ENCODE measurements around the gene MPG. TPM values are rescaled to one million over a fixed set of nuclear protein-coding genes. Genes with fewer than 3 reads are reported as not detected.

MPG gene
- polyA plus RNA-seq, 2 of the 4 experiments (the other 2 are of a cell fraction), result 25.5 to 54.3 TPM

DNA sequence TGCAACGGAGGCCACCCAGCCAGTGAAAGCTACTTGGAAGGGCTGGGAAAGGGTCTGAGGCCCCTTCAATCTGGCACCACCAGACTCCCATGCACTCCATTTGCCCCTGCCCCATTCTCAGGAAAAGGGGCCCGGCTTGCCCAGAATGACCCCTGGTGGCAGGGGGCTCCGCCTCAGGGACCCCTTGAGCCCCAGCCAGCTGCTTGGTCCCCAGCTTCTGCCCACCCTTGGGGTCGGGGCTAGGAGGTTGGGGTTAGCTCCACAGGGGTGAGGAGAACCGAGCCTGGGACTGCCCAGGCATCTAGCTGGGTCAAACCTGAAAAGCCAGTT lies 6.8 kb upstream of the MPG start:
- no peak for ATAC-seq
- no peaks in the 10 kb centered on the region for H3K9me3 ChIP-seq
- H3K27ac ChIP-seq, result peak overlapping the region; percentile 79 to 92
- H3K4me3 ChIP-seq, result peak overlapping the region; percentile 86
- peaks cover 23% of the 10 kb centered on the region for H3K4me1 ChIP-seq
- 44% methylated on average over 3 of the region's 5 CpGs for WGBS (ENCODE audit: missing lambda C conversion rate)
- no peak for FAIRE-seq
- TF ChIP-seq EP300 (IDR thresholded peaks at IDR 0.05) (no peak), ESRRA (IDR thresholded peaks at IDR 0.05; ENCODE audit: borderline replicate concordance, low read length) (no peak), EHF (CRISPR knock-in tag; IDR thresholded peaks at IDR 0.05) (no peak), KDM1A (IDR thresholded peaks at IDR 0.05; ENCODE audit: low read depth) (no peak), RARB (CRISPR knock-in tag; IDR thresholded peaks at IDR 0.05) (no peak), HOXB13 (CRISPR knock-in tag; IDR thresholded peaks at IDR 0.05; ENCODE audit: low read depth) (no peak), GATA3 (IDR thresholded peaks at IDR 0.05; ENCODE audit: borderline replicate concordance) (no peak)
- TF ChIP-seq, protein P1, sequence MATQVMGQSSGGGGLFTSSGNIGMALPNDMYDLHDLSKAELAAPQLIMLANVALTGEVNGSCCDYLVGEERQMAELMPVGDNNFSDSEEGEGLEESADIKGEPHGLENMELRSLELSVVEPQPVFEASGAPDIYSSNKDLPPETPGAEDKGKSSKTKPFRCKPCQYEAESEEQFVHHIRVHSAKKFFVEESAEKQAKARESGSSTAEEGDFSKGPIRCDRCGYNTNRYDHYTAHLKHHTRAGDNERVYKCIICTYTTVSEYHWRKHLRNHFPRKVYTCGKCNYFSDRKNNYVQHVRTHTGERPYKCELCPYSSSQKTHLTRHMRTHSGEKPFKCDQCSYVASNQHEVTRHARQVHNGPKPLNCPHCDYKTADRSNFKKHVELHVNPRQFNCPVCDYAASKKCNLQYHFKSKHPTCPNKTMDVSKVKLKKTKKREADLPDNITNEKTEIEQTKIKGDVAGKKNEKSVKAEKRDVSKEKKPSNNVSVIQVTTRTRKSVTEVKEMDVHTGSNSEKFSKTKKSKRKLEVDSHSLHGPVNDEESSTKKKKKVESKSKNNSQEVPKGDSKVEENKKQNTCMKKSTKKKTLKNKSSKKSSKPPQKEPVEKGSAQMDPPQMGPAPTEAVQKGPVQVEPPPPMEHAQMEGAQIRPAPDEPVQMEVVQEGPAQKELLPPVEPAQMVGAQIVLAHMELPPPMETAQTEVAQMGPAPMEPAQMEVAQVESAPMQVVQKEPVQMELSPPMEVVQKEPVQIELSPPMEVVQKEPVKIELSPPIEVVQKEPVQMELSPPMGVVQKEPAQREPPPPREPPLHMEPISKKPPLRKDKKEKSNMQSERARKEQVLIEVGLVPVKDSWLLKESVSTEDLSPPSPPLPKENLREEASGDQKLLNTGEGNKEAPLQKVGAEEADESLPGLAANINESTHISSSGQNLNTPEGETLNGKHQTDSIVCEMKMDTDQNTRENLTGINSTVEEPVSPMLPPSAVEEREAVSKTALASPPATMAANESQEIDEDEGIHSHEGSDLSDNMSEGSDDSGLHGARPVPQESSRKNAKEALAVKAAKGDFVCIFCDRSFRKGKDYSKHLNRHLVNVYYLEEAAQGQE (IDR thresholded peaks at IDR 0.05), result no peak
- TF ChIP-seq, protein P2, sequence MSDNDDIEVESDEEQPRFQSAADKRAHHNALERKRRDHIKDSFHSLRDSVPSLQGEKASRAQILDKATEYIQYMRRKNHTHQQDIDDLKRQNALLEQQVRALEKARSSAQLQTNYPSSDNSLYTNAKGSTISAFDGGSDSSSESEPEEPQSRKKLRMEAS (IDR thresholded peaks at IDR 0.05), result no peak
- TF ChIP-seq, protein P3, sequence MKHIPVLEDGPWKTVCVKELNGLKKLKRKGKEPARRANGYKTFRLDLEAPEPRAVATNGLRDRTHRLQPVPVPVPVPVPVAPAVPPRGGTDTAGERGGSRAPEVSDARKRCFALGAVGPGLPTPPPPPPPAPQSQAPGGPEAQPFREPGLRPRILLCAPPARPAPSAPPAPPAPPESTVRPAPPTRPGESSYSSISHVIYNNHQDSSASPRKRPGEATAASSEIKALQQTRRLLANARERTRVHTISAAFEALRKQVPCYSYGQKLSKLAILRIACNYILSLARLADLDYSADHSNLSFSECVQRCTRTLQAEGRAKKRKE (CRISPR knock-in tag; IDR thresholded peaks at IDR 0.05; ENCODE audit: low read depth), result no peak
- TF ChIP-seq, protein P4, sequence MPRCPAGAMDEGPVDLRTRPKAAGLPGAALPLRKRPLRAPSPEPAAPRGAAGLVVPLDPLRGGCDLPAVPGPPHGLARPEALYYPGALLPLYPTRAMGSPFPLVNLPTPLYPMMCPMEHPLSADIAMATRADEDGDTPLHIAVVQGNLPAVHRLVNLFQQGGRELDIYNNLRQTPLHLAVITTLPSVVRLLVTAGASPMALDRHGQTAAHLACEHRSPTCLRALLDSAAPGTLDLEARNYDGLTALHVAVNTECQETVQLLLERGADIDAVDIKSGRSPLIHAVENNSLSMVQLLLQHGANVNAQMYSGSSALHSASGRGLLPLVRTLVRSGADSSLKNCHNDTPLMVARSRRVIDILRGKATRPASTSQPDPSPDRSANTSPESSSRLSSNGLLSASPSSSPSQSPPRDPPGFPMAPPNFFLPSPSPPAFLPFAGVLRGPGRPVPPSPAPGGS (IDR thresholded peaks at IDR 0.05), result no peak
- CTCF ChIA-PET, result interaction anchor here (0.8 to 30.3 kb wide), 8 partner anchors 3 to 290 kb away, joined by 3 to 718 read pairs (median 18); partner anchors contain the start of genes HBQ1, MPG, POLR3K and RHBDF1
- H3K4me2 ChIP-seq, result peak overlapping the region; percentile 98
- POLR2A ChIA-PET, result interaction anchor here (0.8 kb wide), 1 partner anchor 18 kb away, joined by 3 read pairs; the partner anchor contains the start of gene POLR3K
- no peak for DNase-seq (ENCODE audit: low read depth in 1 of 2, low spot score in 1 of 2)

DNA sequence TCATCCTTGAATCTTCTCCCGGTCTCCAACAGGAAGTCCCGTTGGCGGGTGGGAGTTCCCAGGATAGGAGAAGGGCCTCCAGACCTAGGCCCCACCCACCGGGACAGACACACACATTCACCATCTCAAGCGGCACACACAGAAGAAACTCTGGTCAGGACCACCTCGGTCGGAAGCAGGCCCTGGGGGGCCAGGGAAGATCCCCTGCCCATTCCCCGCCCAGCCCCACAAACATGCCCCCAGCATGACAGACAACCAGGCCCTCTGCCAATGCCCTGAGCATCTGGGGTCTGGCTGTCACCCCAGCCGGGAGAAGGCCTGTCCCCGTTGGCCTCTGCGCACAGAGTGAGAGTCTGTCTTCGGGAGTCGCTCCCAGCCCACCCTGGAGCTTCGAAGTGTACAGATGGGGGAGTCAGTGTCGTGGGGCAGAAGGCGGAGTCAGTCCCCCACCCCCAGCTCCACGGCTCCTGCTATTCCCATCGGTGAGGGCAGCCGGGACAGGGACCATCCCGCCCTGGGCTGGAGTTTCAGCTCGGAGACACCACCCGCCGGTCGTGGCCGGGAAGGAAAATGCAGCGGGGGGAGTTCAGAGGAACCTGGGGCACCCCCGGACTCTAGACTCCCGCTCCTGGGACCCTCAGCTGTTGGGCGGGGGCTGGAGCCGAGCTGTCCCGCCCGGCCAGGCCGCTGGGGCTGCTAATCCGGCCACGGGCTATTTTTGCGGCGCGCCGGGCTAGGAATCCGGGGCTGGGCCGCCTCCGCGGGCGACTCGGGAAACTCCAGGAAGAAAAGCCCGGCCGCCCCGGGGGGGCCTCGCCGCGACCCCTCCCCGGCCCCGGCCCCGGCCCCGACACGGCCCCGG lies 6.3 kb upstream of the MPG start:
- H3K4me1 ChIP-seq, result peaks cover 29% of the 10 kb centered on the region
- ATAC-seq (peak; percentile 39 to 77), FAIRE-seq (no peak), DNase-seq (ENCODE audit: low read depth in 1 of 2, low spot score in 1 of 2) (peak; percentile 81 to 87)
- 3% methylated on average over 24 of the region's 57 CpGs for WGBS (ENCODE audit: missing lambda C conversion rate)
- TF ChIP-seq MAZ (IDR thresholded peaks at IDR 0.05; ENCODE audit: borderline replicate concordance, low read depth, low read length), result no peak
- no peak for TF ChIP-seq ESRRA (IDR thresholded peaks at IDR 0.05; ENCODE audit: borderline replicate concordance, low read length)
- no peak for TF ChIP-seq SREBF2 (IDR thresholded peaks at IDR 0.05)
- TF ChIP-seq, protein P2 (IDR thresholded peaks at IDR 0.05), result peak; percentile 36
- CTCF ChIA-PET, result interaction anchor here (1.6 to 30.3 kb wide), 8 partner anchors 4 to 290 kb away, joined by 3 to 718 read pairs (median 21); partner anchors contain the start of genes HBQ1, MPG, POLR3K and RHBDF1
- no peaks in the 10 kb centered on the region for H3K9me3 ChIP-seq
- H3K4me2 ChIP-seq, result peak overlapping the region; percentile 98
- peak overlapping the region; percentile 86 for H3K4me3 ChIP-seq
- POLR2A ChIA-PET, result interaction anchor here (0.8 to 1.1 kb wide), 3 partner anchors 13 to 330 kb away, joined by 3 read pairs; partner anchors contain the start of genes DECR2 and POLR3K
- H3K27ac ChIP-seq, result peak overlapping the region; percentile 79 to 92
